Measurements from ENCODE around the gene CLSTN2.

Gene CLSTN2

DNA sequence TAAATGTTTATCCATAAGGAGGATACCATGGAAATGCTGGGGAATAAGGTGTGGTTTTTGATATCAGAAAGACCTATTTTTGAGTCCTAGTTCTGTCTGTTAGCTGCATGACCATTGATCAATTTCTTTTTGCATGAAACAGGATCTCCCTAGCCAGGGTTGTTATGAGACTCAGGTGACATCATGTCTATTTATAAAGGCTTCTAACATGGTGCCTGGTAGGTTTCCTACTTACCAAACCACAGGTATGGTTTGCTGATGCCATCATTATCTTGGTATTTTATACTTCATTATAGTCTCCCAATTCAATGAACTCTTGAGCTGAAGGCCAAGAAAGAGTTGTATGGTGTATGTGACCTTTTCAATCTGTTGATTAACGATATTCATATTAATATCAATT lies 144.0 kb downstream of the CLSTN2 start:
- no peak for DNase-seq (ENCODE audit: low read depth, low spot score)
- no peak overlapping the region for H3K4me3 ChIP-seq (ENCODE audit: low read length)

DNA sequence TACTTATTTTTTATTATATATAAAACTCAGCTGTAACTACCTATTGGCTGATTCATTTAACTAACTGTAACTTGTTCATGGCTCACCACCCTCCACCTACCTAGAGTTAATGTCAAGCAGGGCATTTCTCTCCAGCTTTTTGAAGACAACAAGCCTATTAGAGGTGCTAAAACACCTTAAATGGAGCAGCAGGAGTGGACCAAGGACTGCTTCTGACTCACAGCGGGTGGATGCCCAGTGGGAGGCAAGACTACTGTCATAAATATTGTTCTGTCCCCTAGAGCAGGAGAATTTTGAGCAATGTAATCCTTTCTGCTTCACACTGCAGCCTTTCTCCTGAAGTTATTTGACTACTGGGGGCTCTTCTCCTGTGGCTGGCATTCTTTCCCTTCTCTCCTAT lies 146.9 kb downstream of the CLSTN2 start:
- no peak overlapping the region for H3K4me3 ChIP-seq (ENCODE audit: low read length)
- no peak for DNase-seq (ENCODE audit: low read depth, low spot score)

DNA sequence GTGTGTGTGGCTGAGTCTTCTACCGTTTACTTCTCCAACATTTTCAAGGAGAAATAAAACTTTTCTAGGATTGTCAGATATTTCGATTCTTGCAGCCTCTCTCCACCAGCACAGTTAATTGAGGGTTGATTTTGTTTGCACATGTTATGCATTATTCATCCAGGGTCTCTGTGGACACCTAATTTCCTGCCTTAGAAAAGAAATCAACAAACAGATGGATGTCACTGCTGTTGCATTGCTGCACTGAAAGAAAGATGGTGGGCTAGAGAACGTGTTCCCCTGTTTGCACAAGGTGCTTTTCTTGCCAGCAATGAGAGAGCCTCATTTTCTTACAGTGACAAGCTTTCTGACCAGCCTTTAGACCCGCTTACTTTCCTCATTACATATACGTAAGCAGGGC lies 150.0 kb downstream of the CLSTN2 start:
- no peak for DNase-seq (ENCODE audit: low read depth, low spot score)
- no peak overlapping the region for H3K4me3 ChIP-seq (ENCODE audit: low read length)

DNA sequence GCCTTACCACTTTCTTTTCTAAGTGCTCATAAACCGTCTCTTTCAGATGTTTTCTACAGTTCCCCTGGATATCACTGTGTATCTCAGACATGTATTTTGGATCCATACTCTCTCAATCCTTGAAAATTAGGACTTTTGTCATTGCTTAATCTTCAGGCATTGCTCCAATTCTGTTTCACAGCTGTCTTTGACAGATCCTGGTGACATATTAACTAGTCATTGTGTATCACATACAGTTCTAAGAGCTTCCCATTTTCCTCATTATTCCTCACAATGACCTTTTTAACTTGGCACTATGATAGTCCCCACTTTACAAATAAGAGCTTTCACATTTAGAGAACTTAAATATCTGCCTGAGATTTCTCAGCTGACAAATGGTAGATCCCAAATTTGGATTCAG lies 151.7 kb downstream of the CLSTN2 start:
- DNase-seq (ENCODE audit: low read depth, low spot score), result no peak
- H3K4me3 ChIP-seq (ENCODE audit: low read length), result no peak overlapping the region

DNA sequence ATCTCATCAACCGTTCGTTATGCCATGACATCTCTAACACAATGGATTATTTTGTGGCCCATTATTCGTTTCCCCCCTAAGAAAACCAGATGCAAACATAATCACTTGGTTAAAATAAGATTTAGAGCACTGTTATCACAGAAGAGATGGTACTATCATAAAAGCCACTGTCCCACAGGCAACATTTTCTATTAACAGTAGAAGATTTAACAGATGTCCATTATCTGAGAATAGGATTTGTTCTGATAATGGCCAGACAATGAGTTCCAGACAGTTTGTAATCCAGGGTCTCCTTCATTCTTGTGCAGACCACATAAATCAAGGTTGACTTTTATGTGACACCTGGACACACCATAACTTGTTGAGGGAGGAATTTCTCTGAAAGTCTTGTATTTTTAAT lies 153.1 kb downstream of the CLSTN2 start:
- no peak overlapping the region for H3K4me3 ChIP-seq (ENCODE audit: low read length)
- DNase-seq (ENCODE audit: low read depth, low spot score), result no peak

DNA sequence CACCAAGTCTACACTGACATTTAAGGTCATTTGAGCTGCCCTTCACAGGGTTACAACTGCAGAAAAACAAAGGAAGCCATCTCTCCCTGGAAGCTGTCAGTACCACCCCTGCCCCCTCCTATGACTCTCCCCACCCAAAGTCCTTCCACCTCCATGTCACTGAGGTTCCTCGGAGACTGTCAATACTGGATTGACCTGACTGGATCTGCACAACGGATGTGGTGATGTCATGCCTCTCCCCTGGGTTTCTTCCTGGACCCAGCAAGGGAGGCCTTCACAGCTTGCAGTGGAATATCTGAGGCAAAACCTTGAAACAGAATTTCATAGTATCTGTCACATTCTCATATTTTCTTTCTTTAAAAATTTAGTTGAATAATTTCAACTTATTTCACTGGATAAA lies 153.5 kb downstream of the CLSTN2 start:
- no peak for DNase-seq (ENCODE audit: low read depth, low spot score)
- H3K4me3 ChIP-seq (ENCODE audit: low read length), result no peak overlapping the region

DNA sequence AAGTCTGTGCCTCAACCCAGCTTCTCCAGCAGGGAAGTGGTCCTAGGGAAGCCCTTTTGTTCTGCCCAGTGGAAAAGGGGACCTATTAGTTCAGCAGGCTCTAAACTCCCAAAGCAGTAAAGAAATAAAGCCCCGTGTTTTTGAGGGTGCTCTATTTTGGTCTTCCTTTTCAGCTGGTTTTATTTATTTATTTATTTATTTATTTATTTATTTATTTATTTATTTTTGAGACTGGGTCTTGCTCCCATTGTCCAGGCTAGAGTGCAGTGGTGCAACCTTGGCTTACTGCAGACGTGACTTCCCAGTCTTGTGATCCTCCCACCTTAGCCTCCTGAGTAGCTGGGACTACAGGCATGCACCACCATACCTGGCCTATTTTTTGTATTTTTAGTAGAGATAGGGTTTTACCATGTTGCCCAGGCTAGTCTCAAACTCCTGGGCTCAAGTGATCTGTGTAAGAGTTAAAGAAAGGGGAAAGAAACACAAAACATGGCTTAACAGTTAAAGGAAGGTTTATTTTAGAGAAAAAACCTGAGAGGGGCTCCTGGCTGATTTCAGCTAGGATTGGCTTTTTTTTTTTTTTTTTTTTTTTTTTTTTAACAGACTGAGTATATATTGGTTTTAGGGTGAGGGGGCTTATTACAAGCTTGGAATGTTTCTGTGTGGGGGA lies 154.6 kb downstream of the CLSTN2 start:
- H3K4me3 ChIP-seq (ENCODE audit: low read length), result no peak overlapping the region
- no peak for DNase-seq (ENCODE audit: low read depth, low spot score)

DNA sequence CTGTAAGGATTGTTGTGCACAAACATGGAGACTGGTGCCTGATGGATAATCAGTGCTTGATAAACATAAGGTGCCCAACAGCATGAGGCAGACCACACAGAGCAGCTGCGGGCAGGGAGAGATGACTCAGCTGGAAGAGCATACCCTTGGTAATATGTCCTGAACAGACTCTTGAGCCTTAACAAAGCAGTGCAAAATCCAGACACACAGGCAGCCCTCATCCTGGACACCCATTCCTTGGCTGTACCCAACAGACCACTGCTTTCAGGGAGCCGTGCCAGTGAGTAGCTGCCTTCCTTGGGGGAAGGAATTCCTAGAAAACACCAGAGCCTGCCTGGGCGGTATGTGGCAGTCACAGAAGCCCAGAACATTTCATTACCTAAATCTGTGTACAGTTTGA lies 156.2 kb downstream of the CLSTN2 start:
- no peak for DNase-seq (ENCODE audit: low read depth, low spot score)
- no peak overlapping the region for H3K4me3 ChIP-seq (ENCODE audit: low read length)

DNA sequence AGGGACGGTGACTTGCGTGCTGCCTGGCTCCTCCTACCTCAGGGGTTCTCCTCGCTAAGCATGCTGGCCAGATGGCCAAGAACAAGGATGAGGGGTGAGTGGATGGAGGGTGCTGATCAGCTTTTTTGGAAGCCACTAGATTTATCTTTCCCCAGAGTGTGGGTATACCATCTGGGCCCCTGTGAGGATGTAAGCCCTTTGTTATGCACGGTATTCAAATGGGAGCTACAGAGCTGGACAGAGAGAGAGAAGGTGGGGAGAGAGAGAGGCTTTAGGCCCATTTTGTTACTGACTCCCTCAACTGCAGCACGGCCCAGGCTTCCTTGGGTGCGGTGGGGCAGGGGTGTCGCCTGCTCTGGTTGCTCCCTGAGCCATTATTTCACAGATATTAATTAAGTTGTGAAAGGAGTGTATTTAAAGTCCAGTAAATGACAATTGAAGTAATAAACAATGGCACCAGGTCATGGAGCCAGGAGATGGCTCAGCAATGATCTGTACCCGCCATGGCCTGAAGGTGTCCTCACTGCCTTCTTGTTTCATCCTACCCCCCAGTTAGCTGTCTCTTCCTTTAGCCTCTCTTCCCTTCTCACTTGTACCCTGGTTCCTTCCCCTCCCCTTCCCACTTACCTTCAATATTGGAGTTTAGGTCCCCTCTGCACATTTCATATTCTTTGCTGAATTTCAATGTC lies 158.0 kb downstream of the CLSTN2 start:
- H3K4me3 ChIP-seq (ENCODE audit: low read length), result no peak overlapping the region
- no peak for DNase-seq (ENCODE audit: low read depth, low spot score)

DNA sequence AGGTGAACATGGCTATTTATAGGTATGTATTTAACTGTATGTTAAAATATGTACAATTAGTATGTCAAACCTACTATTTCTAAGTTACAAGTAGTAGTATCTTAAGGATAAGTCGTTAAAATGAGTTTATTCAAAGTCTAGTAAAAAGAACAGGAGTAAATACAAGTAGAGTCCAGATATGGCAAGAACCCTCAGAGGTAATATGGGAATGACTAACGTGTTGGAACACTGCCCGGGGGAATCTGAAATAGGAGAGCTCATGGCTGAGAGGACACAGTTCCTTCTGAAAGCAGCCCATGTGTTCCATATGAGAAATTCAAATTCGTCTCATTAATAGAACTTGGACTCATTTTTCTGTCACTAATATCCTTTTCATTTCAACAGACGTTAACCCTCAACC lies 158.8 kb downstream of the CLSTN2 start:
- DNase-seq (ENCODE audit: low read depth, low spot score), result no peak
- no peak overlapping the region for H3K4me3 ChIP-seq (ENCODE audit: low read length)

DNA sequence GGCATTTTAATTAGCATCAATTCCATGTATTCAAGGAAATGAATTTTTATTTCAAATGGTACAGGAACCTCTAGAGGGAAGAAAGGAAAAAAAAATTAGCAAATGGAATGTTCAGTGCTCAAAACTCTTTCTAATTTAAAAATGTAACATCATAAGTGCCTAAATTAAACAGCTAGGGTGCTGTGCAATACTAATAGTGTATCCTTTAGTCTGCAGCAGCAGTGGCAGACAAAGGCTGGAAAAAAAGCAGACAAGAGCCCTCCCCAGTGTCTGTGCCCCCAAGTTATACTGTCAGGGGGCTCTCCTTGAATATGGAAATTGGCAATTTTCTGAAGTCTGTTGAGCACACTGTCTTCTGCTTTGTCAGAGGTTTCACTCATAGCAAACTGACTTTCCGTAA lies 159.5 kb downstream of the CLSTN2 start:
- no peak overlapping the region for H3K4me3 ChIP-seq (ENCODE audit: low read length)
- no peak for DNase-seq (ENCODE audit: low read depth, low spot score)

DNA sequence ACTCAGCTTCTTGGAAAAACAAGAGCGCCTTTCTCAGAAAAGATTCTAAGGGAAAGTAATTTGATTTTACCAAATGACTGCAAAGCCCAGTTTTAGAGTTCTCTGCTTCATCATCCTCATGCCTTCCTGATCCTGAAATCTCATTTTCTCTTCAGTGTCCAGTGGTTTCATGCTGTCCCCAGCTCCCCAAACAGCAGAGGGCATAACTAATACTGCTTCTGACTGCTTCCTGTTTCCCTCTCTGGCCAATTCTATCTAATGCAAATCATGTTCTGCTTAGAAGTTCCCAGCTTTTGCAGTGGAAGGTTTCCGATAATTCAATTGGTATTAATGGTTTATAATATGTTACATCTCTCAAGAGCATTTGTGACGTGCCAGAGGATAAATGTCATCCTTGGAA lies 161.1 kb downstream of the CLSTN2 start:
- no peak for DNase-seq (ENCODE audit: low read depth, low spot score)
- H3K4me3 ChIP-seq (ENCODE audit: low read length), result no peak overlapping the region

DNA sequence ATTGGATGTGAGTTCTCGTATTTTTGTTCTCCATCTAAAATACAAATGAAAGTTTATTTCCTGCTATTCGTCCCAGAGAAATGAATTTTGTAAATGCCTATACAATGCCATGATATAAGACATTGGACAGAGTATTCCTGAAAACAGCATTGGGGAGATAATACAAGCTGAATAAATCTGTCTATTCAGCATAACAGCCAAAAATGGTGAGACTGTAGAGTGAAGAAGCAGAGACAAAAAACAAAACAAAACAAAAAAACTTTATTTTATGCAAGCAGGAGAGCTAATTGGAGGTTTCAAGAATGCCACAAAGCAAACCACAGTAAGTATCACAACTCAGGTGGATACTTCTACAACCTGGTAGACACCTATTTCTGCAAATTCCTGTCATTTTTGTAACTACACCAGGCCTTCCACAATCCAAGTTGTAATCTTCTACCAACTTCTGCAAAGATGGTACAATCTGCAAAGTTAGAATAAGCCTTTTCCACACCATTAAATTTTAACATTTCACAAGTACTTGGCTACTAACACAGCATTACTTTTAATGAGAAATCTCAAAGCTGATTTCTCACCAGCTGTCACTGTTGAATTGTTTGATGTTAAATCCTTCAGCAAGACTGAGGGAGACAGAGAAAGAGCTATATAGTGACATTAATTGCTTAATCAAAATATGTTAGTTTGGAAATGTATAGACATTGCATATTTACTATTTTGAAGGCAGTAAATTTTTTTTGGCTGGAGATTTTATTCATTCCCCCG lies 163.1 kb downstream of the CLSTN2 start:
- no peak overlapping the region for H3K4me3 ChIP-seq (ENCODE audit: low read length)
- no peak for DNase-seq (ENCODE audit: low read depth, low spot score)

DNA sequence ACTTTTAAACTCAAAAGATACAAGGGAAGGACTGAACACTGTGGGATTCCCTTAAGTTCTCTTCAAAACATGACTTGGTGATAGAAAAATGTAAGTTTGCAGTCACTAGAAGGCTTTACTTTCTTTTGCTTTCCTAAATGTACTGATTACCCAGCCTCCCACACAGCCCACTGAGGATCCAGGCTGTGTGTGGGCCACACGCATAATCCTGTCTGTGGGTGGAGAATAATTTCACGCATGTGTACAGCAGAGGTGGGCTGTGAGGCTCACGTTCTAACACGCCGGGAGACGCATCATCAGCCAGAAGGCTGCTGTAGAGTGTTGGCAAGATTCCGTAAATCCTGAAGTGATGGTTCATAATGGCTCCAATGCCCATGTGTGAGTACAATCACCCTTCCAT lies 165.5 kb downstream of the CLSTN2 start:
- H3K4me3 ChIP-seq (ENCODE audit: low read length), result no peak overlapping the region
- DNase-seq (ENCODE audit: low read depth, low spot score), result no peak

DNA sequence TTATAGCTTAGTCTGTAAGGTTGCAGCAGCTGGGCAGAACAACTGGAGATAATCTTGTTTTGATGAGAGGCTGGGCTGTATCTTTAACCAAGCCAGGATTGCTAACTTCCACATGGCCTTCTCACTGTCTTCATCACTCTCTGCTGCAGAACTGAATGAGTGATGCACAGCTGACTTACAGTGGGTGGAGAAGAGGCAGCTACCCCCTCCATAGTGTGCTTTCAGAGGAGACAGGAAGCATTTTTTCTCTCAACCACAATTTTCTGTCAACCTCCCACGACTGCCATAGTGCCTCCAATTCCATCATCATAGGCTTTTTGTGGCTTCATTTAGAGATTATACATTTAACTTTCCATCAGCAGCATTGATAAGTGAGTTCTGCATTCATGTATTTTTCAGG lies 168.2 kb downstream of the CLSTN2 start:
- no peak overlapping the region for H3K4me3 ChIP-seq (ENCODE audit: low read length)
- peak; percentile 4 for DNase-seq (ENCODE audit: low read depth, low spot score)

DNA sequence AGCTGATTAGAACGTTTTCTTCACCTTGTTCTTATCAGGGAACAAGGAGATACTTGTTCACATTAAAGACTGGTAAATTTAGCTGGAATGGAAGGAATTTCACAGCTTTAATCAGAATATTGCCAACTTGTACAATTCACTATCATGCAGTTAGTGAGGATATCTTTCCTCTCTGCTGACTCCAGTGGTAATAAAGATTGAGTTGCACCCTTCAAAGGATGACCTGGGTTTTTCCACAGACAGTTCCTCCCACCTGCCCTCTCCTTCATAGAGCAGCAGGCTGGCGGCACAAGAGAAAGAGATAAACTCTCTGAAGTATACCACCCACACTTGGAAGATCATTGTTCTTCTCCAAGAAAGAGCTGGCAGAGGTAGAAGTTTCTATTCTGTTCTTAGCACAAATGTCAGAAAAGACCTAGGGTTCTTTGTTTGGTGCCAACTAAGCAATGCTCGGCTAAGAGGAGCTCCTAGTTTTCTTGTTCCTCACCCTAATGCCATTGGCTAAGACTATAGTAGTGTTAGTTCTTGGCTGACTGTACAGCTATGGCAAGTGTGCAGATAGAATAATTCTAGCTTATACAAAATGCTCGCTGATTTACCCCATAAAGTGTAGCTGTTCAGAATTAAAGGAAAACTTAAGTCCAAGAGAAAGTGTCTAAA lies 169.1 kb downstream of the CLSTN2 start:
- no peak overlapping the region for H3K4me3 ChIP-seq (ENCODE audit: low read length)
- DNase-seq (ENCODE audit: low read depth, low spot score), result no peak

DNA sequence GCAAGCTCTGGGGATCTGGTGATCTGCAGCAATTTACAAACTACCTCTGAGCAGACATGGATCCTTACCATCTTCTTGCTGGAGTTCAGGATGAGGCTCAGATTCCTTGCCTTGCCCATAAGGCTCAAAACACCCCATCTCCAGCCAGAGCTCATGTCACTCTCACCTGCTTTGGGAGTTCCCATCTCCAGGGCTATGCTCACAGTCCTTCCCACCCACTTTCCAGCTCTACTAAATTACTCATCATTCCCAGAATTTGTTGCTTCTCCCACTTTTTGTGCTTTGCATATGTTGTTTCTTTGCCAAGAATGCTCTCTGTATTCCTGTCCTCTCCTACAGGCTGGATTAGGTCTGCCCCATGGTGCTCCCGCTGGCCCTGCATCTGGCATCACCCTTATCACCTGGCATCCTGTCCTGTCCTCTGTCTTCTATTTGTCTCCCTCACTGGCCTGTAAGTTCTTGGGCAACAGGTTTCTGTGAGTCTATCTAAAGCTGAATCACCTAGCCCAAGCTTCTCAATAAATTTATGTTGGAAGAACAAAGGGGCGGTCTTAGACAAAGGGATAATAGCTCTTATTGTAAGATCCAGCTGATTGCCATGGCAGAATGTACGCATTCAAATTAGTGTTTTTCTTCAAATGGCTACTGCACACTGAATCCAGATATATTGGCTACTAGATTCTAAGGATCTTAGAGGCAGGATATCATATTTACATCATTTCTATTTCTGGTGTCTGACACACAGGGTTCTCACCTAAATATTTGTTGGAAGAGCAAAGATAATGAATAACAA lies 179.2 kb downstream of the CLSTN2 start:
- no peak for DNase-seq (ENCODE audit: low read depth, low spot score)

DNA sequence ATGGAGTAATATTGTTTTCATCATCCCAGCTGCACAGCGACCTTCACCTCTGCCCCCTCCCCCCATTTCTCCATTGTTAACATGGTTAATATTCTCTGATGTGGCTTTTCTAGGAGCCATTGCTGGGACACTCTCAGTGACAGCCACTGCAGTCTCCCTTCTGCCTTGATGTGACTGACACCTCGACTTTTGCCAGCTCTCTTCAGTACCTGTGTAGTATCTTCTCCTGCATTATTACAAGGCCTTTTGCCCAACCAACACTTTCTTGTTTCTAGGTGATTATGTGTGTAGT lies 179.8 kb downstream of the CLSTN2 start:
- H3K4me3 ChIP-seq (ENCODE audit: low read length), result no peak overlapping the region
- no peak for DNase-seq (ENCODE audit: low read depth, low spot score)

More for the DNA sequence above, 179.2 kb downstream of the CLSTN2 start:
- H3K4me3 ChIP-seq (ENCODE audit: low read length), result no peak overlapping the region

DNA sequence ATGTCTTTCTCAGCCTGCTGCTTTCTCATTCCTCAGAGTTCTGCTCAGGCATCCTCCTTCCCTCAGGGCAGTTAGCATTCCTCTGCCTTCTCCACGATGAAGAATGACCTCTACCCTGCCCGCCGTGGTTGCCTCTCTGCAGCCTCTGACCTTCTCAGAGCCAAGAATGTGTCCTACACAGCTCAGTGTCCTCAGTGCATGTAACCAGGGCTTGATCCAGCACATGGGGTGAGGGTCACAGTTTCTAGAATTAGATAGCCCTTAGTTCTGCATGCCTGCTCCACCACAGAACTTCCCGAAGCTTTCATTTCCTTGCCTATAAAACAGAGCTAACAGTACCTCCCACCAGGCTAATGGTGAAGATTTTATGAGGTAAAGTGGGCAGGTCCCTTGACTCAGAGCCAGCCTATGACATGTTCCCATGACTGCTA lies 182.1 kb downstream of the CLSTN2 start:
- no peak for DNase-seq (ENCODE audit: low read depth, low spot score)
- H3K4me3 ChIP-seq (ENCODE audit: low read length), result no peak overlapping the region
